HEK293 (cell line): ENCODE measurements around the gene LCN2.

Source experiments
- CTCF ChIA-PET: fragments of 350-600 bp; formaldehyde crosslinking; extraction: SDS; loops from one replicate; lab custom pipeline; 2021; ENCODE audit warnings: antibody characterized with exemption; lab: Yijun Ruan, JAX
- POLR2A ChIA-PET: fragments of 300-600 bp; formaldehyde crosslinking; extraction: SDS; loops from one replicate; lab custom pipeline; 2020; ENCODE audit warnings: antibody characterized with exemption, inconsistent platforms; lab: Yijun Ruan, JAX
- H3K27ac ChIP-seq: fragments of 200-500 bp; sonication (Bioruptor generic); 2 replicates; pipeline ENCODE4 v1.5.1; 2014; ENCODE audit warnings: low read depth, low read length, control low read depth, inconsistent platforms; ENCODE audit errors: extremely low read depth
- H3K36me3 ChIP-seq, 2 experiments: fragments of 200-500 bp in 1 of 2; sonication (Bioruptor generic) in 1 of 2; 1 replicate in 1 of 2; 2 replicates in 1 of 2; pipeline ENCODE4 v1.5.1; 2014 to 2017; ENCODE audit warnings: inconsistent platforms in 2 of 2, low read length in 2 of 2; ENCODE audit not compliant: control insufficient read depth in 2 of 2, insufficient read depth in 1 of 2
- H3K4me1 ChIP-seq: fragments of 200-500 bp; sonication (Bioruptor generic); 2 replicates; pipeline ENCODE4 v1.5.1; 2014; ENCODE audit warnings: mild to moderate bottlenecking, low read length, inconsistent platforms; ENCODE audit not compliant: control insufficient read depth, insufficient read depth
- H3K4me3 ChIP-seq: 2 replicates; pipeline ENCODE4 v1.5.1; 2011; ENCODE audit warnings: low read depth, mild to moderate bottlenecking, control low read depth, low read length, moderate library complexity
- H3K9me3 ChIP-seq: fragments of 200-500 bp; sonication (Bioruptor generic); 2 replicates; pipeline ENCODE4 v1.5.1; 2014; ENCODE audit warnings: low read depth, low read length, inconsistent platforms; ENCODE audit not compliant: control insufficient read depth, insufficient read depth
- KLF10 ChIP-seq: fragments of 450-650 bp; IDR thresholded peaks from 2 replicates; pipeline ENCODE4 v1.5.1; 2018; ENCODE audit warnings: missing biosample characterization, mild to moderate bottlenecking, missing genetic modification characterization
- MZF1 ChIP-seq: fragments of 450-650 bp; formaldehyde crosslinking; IDR thresholded peaks from 2 replicates; pipeline ENCODE4 v1.5.1; 2017; ENCODE audit warnings: missing biosample characterization, missing genetic modification characterization, borderline replicate concordance
- RBAK ChIP-seq: fragments of 450-650 bp; formaldehyde crosslinking; IDR thresholded peaks from 2 replicates; pipeline ENCODE4 v1.5.1; 2016; ENCODE audit warnings: missing biosample characterization, missing genetic modification characterization
- ZBTB11 ChIP-seq: fragments of 450-650 bp; formaldehyde crosslinking; conservative IDR thresholded peaks from 2 replicates; pipeline ENCODE4 v1.5.1; 2016; ENCODE audit warnings: low read depth, missing biosample characterization, missing genetic modification characterization
- ZBTB49 ChIP-seq: fragments of 450-650 bp; formaldehyde crosslinking; IDR thresholded peaks from 2 replicates; pipeline ENCODE4 v1.5.1; 2016; ENCODE audit warnings: missing biosample characterization, missing genetic modification characterization, low read depth
- ZNF292 ChIP-seq: fragments of 450-650 bp; formaldehyde crosslinking; IDR thresholded peaks from 2 replicates; pipeline ENCODE4 v1.5.1; 2016; ENCODE audit warnings: low read depth, missing biosample characterization, missing genetic modification characterization, borderline replicate concordance
- ZNF513 ChIP-seq: fragments of 450-650 bp; IDR thresholded peaks from 2 replicates; pipeline ENCODE4 v1.5.1; 2018; ENCODE audit warnings: missing biosample characterization, missing genetic modification characterization
- ZNF596 ChIP-seq: fragments of 450-650 bp; IDR thresholded peaks from 2 replicates; pipeline ENCODE4 v1.5.0; 2018; ENCODE audit warnings: missing biosample characterization, mild to moderate bottlenecking, missing genetic modification characterization, moderate library complexity
- ZSCAN18 ChIP-seq: fragments of 450-650 bp; formaldehyde crosslinking; IDR thresholded peaks from 2 replicates; pipeline ENCODE4 v1.5.1; 2016; ENCODE audit warnings: missing biosample characterization, missing genetic modification characterization
- ZSCAN4 ChIP-seq: fragments of 450-650 bp; formaldehyde crosslinking; IDR thresholded peaks from 2 replicates; pipeline ENCODE4 v1.5.1; 2017; ENCODE audit warnings: missing biosample characterization, missing genetic modification characterization

LCN2 gene

GRCh38 chr9:128152133-128153059 lies 3.1 kb downstream of the LCN2 start:
- H3K36me3 ChIP-seq, result no peaks in the 10 kb centered on the region
- TF ChIP-seq KLF10 (tag by site-specific recombination) (no peak), ZNF513 (tag by site-specific recombination) (no peak), RBAK (tag by site-specific recombination) (no peak), ZBTB11 (no peak), ZNF596 (tag by site-specific recombination) (no peak), MZF1 (tag by site-specific recombination) (no peak), ZNF292 (tag by site-specific recombination) (no peak), ZSCAN4 (tag by site-specific recombination) (no peak), ZSCAN18 (no peak), ZBTB49 (tag by site-specific recombination) (no peak)
- no peaks in the 10 kb centered on the region for H3K9me3 ChIP-seq
- H3K4me1 ChIP-seq, result no peaks in the 10 kb centered on the region
- no peak overlapping the region for H3K4me3 ChIP-seq
- H3K27ac ChIP-seq, result no peak overlapping the region
- ChIA-PET CTCF (interaction anchor here (0.5 to 2.2 kb wide), 6 partner anchors 28 to 659 kb away, joined by 3 to 9 read pairs (median 4); partner anchors contain the start of gene SLC25A25), POLR2A (interaction anchor here (0.6 to 2.4 kb wide), 2 partner anchors 7 to 143 kb away, joined by 4 to 9 read pairs; partner anchors contain the start of gene BBLN)
